ENCODE data around the gene KNDC1.

KNDC1 gene

GRCh38 chr10:133267829-133268228 lies 107.8 kb downstream of the KNDC1 start:
- no peak overlapping the region for H3K4me3 ChIP-seq (ENCODE audit: control insufficient read depth, low read depth, low read length)
- no peak for TF ChIP-seq CTCF (conservative IDR thresholded peaks at IDR 0.05; ENCODE audit: control insufficient read depth, insufficient read depth, low read depth, low read length)
- no peak for DNase-seq (ENCODE audit: low read depth)

GRCh38 chr10:133268532-133268931 lies 108.5 kb downstream of the KNDC1 start:
- no peak for TF ChIP-seq CTCF (conservative IDR thresholded peaks at IDR 0.05; ENCODE audit: control insufficient read depth, insufficient read depth, low read depth, low read length)
- no peak for DNase-seq (ENCODE audit: low read depth)
- H3K4me3 ChIP-seq (ENCODE audit: control insufficient read depth, low read depth, low read length): no peak overlapping the region

GRCh38 chr10:133269367-133269766 lies 109.3 kb downstream of the KNDC1 start:
- TF ChIP-seq CTCF (conservative IDR thresholded peaks at IDR 0.05; ENCODE audit: control insufficient read depth, insufficient read depth, low read depth, low read length): no peak
- DNase-seq (ENCODE audit: low read depth): no peak

GRCh38 chr10:133270204-133270603 lies 110.2 kb downstream of the KNDC1 start:
- no peak for TF ChIP-seq CTCF (conservative IDR thresholded peaks at IDR 0.05; ENCODE audit: control insufficient read depth, insufficient read depth, low read depth, low read length)
- no peak overlapping the region for H3K4me3 ChIP-seq (ENCODE audit: control insufficient read depth, low read depth, low read length)

More at GRCh38 chr10:133269367-133269766, 109.3 kb downstream of the KNDC1 start:
- H3K4me3 ChIP-seq (ENCODE audit: control insufficient read depth, low read depth, low read length): no peak overlapping the region

GRCh38 chr10:133270773-133271297 lies 110.8 kb downstream of the KNDC1 start:
- DNase-seq (ENCODE audit: low read depth): no peak
- no peak for TF ChIP-seq CTCF (conservative IDR thresholded peaks at IDR 0.05; ENCODE audit: control insufficient read depth, insufficient read depth, low read depth, low read length)
- no peak overlapping the region for H3K4me3 ChIP-seq (ENCODE audit: control insufficient read depth, low read depth, low read length)

More at GRCh38 chr10:133270204-133270603, 110.2 kb downstream of the KNDC1 start:
- no peak for DNase-seq (ENCODE audit: low read depth)

- no peak for DNase-seq (ENCODE audit: low read depth)
- no peak overlapping the region for H3K4me3 ChIP-seq (ENCODE audit: control insufficient read depth, low read depth, low read length)
- TF ChIP-seq CTCF (conservative IDR thresholded peaks at IDR 0.05; ENCODE audit: control insufficient read depth, insufficient read depth, low read depth, low read length): no peak
Measured at GRCh38 chr10:133271521-133272300, 111.7 kb downstream of the KNDC1 start.

Data from fibroblast of mammary gland (primary cell).